AG10803 (cell line): Measurements from ENCODE around the gene MPPED2.

Source experiments
- DNase-seq: peaks from one replicate; pipeline ENCODE4 v3.0.0; 2010; ENCODE audit warnings: low read depth
- H3K4me3 ChIP-seq: 2 replicates; pipeline ENCODE4 v1.5.1; 2011; ENCODE audit warnings: mild to moderate bottlenecking, low read length, control low read depth
- CTCF ChIP-seq: conservative IDR thresholded peaks from 2 replicates; pipeline ENCODE4 v1.5.1; 2011; ENCODE audit warnings: mild to moderate bottlenecking, low read length, control low read depth, inconsistent platforms

Gene MPPED2

GRCh38 chr11:30585892-30586250 is 282 bp downstream of the MPPED2 start:
- no peak for TF ChIP-seq CTCF
- no peak for DNase-seq
- H3K4me3 ChIP-seq = peak overlapping the region; percentile 48

- no peak for TF ChIP-seq CTCF
- peak overlapping the region; percentile 48 for H3K4me3 ChIP-seq
- no peak for DNase-seq
Measured at GRCh38 chr11:30585125-30585891, 845 bp downstream of the MPPED2 start.

GRCh38 chr11:30583476-30584280 is 2.5 kb downstream of the MPPED2 start:
- TF ChIP-seq CTCF = no peak
- H3K4me3 ChIP-seq = no peak overlapping the region

GRCh38 chr11:30582726-30583125 is 3.4 kb downstream of the MPPED2 start:
- no peak for DNase-seq
- H3K4me3 ChIP-seq = no peak overlapping the region
- TF ChIP-seq CTCF = no peak

More at GRCh38 chr11:30583476-30584280, 2.5 kb downstream of the MPPED2 start:
- DNase-seq = no peak

- no peak overlapping the region for H3K4me3 ChIP-seq
- no peak for TF ChIP-seq CTCF
- no peak for DNase-seq
Measured at GRCh38 chr11:30581675-30582074, 4.5 kb downstream of the MPPED2 start.

GRCh38 chr11:30580573-30580972 is 5.6 kb downstream of the MPPED2 start:
- no peak overlapping the region for H3K4me3 ChIP-seq
- no peak for DNase-seq
- TF ChIP-seq CTCF = no peak
